ENCODE measurements around the gene HSPBP1. TPM values are rescaled to one million over a fixed set of nuclear protein-coding genes. Genes with fewer than 3 reads are reported as not detected.
"Not testable (repeated sequence)": the region's sequence is repeated elsewhere in the genome, so short reads cannot be mapped to it uniquely, and the experiment has no call there.

HSPBP1 gene
- total RNA-seq, 4 donors from 2014 or later: 18.5 to 41.7 (median 36.7) TPM

GRCh38 chr19:55226273-55226672 lies 53.6 kb downstream of the HSPBP1 start:
- Histone ChIP-seq H3K4me1 (no peaks in the 10 kb centered on the region), H3K4me3 (no peak overlapping the region), H3K9me3 (no peaks in the 10 kb centered on the region), H3K27me3 (no peaks in the 10 kb centered on the region), H3K27ac (no peak overlapping the region), H3K36me3 (peaks cover 0 to 37% of the 10 kb centered on the region in 2 donors)
- TF ChIP-seq POLR2A (IDR thresholded peaks at IDR 0.05): no peak
- TF ChIP-seq CTCF (IDR thresholded peaks at IDR 0.05 in 4 of 5, conservative IDR thresholded peaks at IDR 0.05 in 1 of 5): no peak
- DNase-seq (no peak), ATAC-seq (no peak)
- intact Hi-C loops (cut with DNase I; ENCODE audit: low total_unique reads) (no loop called here), in situ Hi-C loops (cut with MboI; ENCODE audit: low sequenced_read_pairs in 4 of 4) (no loop called here)

GRCh38 chr19:55225415-55225958 lies 54.4 kb downstream of the HSPBP1 start:
- H3K36me3 ChIP-seq: peaks cover 0 to 29% of the 10 kb centered on the region in 2 donors
- no peak for ATAC-seq
- no peak overlapping the region for H3K4me3 ChIP-seq
- TF ChIP-seq CTCF (IDR thresholded peaks at IDR 0.05 in 4 of 5, conservative IDR thresholded peaks at IDR 0.05 in 1 of 5) (no peak), POLR2A (IDR thresholded peaks at IDR 0.05) (no peak)
- intact Hi-C loops (cut with DNase I; ENCODE audit: low total_unique reads) (no loop called here), in situ Hi-C loops (cut with MboI; ENCODE audit: low sequenced_read_pairs in 4 of 4) (no loop called here)
- H3K27me3 ChIP-seq: no peaks in the 10 kb centered on the region
- no peak for DNase-seq
- no peaks in the 10 kb centered on the region for H3K9me3 ChIP-seq
- H3K27ac ChIP-seq: no peak overlapping the region
- no peaks in the 10 kb centered on the region for H3K4me1 ChIP-seq

GRCh38 chr19:55224679-55225414 lies 55.1 kb downstream of the HSPBP1 start:
- in situ Hi-C loops (cut with MboI; ENCODE audit: low sequenced_read_pairs in 4 of 4): not testable (repeated sequence)

GRCh38 chr19:55224038-55224665 lies 55.8 kb downstream of the HSPBP1 start:
- DNase-seq (no peak), ATAC-seq (no peak)
- no peak overlapping the region for H3K4me3 ChIP-seq
- TF ChIP-seq CTCF (IDR thresholded peaks at IDR 0.05 in 4 of 5, conservative IDR thresholded peaks at IDR 0.05 in 1 of 5) (no peak), POLR2A (IDR thresholded peaks at IDR 0.05) (no peak)
- H3K27ac ChIP-seq: no peak overlapping the region
- in situ Hi-C loops (cut with MboI; ENCODE audit: low sequenced_read_pairs in 4 of 4) (no loop called here), intact Hi-C loops (cut with DNase I; ENCODE audit: low total_unique reads) (no loop called here)
- no peaks in the 10 kb centered on the region for H3K9me3 ChIP-seq
- no peaks in the 10 kb centered on the region for H3K27me3 ChIP-seq
- no peaks in the 10 kb centered on the region for H3K4me1 ChIP-seq
- H3K36me3 ChIP-seq: peaks cover 0 to 16% of the 10 kb centered on the region in 2 donors

More at GRCh38 chr19:55224679-55225414, 55.1 kb downstream of the HSPBP1 start:
- H3K4me1 ChIP-seq; H3K4me3 ChIP-seq; intact Hi-C loops (cut with DNase I; ENCODE audit: low total_unique reads); H3K9me3 ChIP-seq; H3K27me3 ChIP-seq; H3K27ac ChIP-seq; DNase-seq; ATAC-seq: not testable (repeated sequence)
- peaks cover 0 to 22% of the 10 kb centered on the region in 2 donors for H3K36me3 ChIP-seq

- no peak for DNase-seq
- H3K36me3 ChIP-seq: peaks cover 0 to 9% of the 10 kb centered on the region in 2 donors
- H3K9me3 ChIP-seq: no peaks in the 10 kb centered on the region
- TF ChIP-seq POLR2A (IDR thresholded peaks at IDR 0.05) (no peak), CTCF (IDR thresholded peaks at IDR 0.05 in 4 of 5, conservative IDR thresholded peaks at IDR 0.05 in 1 of 5) (no peak)
- H3K4me3 ChIP-seq: no peak overlapping the region
- ATAC-seq: no peak
- no peaks in the 10 kb centered on the region for H3K27me3 ChIP-seq
- in situ Hi-C loops (cut with MboI; ENCODE audit: low sequenced_read_pairs in 4 of 4): no loop called here
- no peaks in the 10 kb centered on the region for H3K4me1 ChIP-seq
- no peak overlapping the region for H3K27ac ChIP-seq
- intact Hi-C loops (cut with DNase I; ENCODE audit: low total_unique reads): no loop called here
Observed at GRCh38 chr19:55223291-55224037, 56.4 kb downstream of the HSPBP1 start.
